GM21528 (cell line): Measurements from ENCODE around the gene LOXL4.

Experiments used
- ATAC-seq: cut with Tn5 transposase; IDR thresholded peaks from one replicate; pipeline ENCODE4 v1.9.1; 2021; ENCODE audit warnings: mild to moderate bottlenecking, moderate library complexity; ENCODE audit not compliant: unreplicated experiment, low FRiP score

LOXL4 gene

GRCh38 chr10:98267894-98268693 is at the start of gene LOXL4:
Gene LOXL4, minus strand, starts transcription at chr10:98268194. Its CDS starts 5,175 bp downstream, at chr10:98263019.
- no peak for ATAC-seq

GRCh38 chr10:98316661-98317060 is 48.7 kb upstream of the LOXL4 start:
- ATAC-seq = no peak

- no peak for ATAC-seq
Measured at GRCh38 chr10:98316170-98316569, 48.2 kb upstream of the LOXL4 start.

GRCh38 chr10:98314532-98315284 is 46.7 kb upstream of the LOXL4 start:
- ATAC-seq = no peak

GRCh38 chr10:98313598-98313997 is 45.6 kb upstream of the LOXL4 start:
- ATAC-seq = no peak

- no peak for ATAC-seq
Measured at GRCh38 chr10:98312822-98313221, 44.8 kb upstream of the LOXL4 start.

- no peak for ATAC-seq
Measured at GRCh38 chr10:98312349-98312748, 44.4 kb upstream of the LOXL4 start.

GRCh38 chr10:98310701-98311100 is 42.7 kb upstream of the LOXL4 start:
- no peak for ATAC-seq

GRCh38 chr10:98309366-98310355 is 41.7 kb upstream of the LOXL4 start:
- ATAC-seq = no peak

- ATAC-seq = no peak
Measured at GRCh38 chr10:98308669-98309365, 40.8 kb upstream of the LOXL4 start.

- no peak for ATAC-seq
Measured at GRCh38 chr10:98307916-98308541, 40.0 kb upstream of the LOXL4 start.

GRCh38 chr10:98306501-98306900 is 38.5 kb upstream of the LOXL4 start:
- ATAC-seq = no peak

GRCh38 chr10:98303569-98303968 is 35.6 kb upstream of the LOXL4 start:
- no peak for ATAC-seq

GRCh38 chr10:98302741-98303365 is 34.9 kb upstream of the LOXL4 start:
- no peak for ATAC-seq

GRCh38 chr10:98301664-98302319 is 33.8 kb upstream of the LOXL4 start:
- no peak for ATAC-seq

GRCh38 chr10:98300526-98301229 is 32.7 kb upstream of the LOXL4 start:
- ATAC-seq = no peak

GRCh38 chr10:98299341-98299740 is 31.3 kb upstream of the LOXL4 start:
- ATAC-seq = no peak

GRCh38 chr10:98296524-98296923 is 28.5 kb upstream of the LOXL4 start:
- no peak for ATAC-seq
